NCI-H1436 treated with DMSO at 0.1 percent for 48 hours (cell line): ENCODE measurements around the gene STARD3.
A peak's percentile ranks its signal among the peaks of the same experiment; 100 is the strongest.

Experiments
- DNase-seq: peaks from one replicate; lab custom pipeline; 2025; lab: John Stamatoyannopoulos, UW

Gene STARD3

GRCh38 chr17:39604911-39605491, 31.9 kb upstream of the STARD3 start:
- no peak for DNase-seq

- DNase-seq: no peak
Observed at GRCh38 chr17:39605492-39606433, 31.2 kb upstream of the STARD3 start.

- DNase-seq: no peak
Observed at GRCh38 chr17:39606434-39607056, 30.4 kb upstream of the STARD3 start.

- DNase-seq: no peak
Observed at GRCh38 chr17:39607057-39607850, 29.7 kb upstream of the STARD3 start.

- no peak for DNase-seq
Observed at GRCh38 chr17:39607851-39608130, 29.2 kb upstream of the STARD3 start, which contains the start of gene NEUROD2. NEUROD2 (minus strand) TSS chr17:39607920; CDS start chr17:39606599, 1,321 bp downstream.

- DNase-seq: no peak
Observed at GRCh38 chr17:39608142-39608981, 28.6 kb upstream of the STARD3 start.

- no peak for DNase-seq
Observed at GRCh38 chr17:39609416-39610025, 27.4 kb upstream of the STARD3 start.

- DNase-seq: no peak
Observed at GRCh38 chr17:39611401-39612112, 25.4 kb upstream of the STARD3 start.

GRCh38 chr17:39612291-39612894, 24.6 kb upstream of the STARD3 start:
- no peak for DNase-seq

GRCh38 chr17:39612935-39613464, 23.9 kb upstream of the STARD3 start:
- no peak for DNase-seq

- no peak for DNase-seq
Observed at GRCh38 chr17:39614545-39615157, 22.3 kb upstream of the STARD3 start.

- no peak for DNase-seq
Observed at GRCh38 chr17:39615434-39615833, 21.5 kb upstream of the STARD3 start.

GRCh38 chr17:39617100-39617445, 19.9 kb upstream of the STARD3 start:
- DNase-seq: no peak

GRCh38 chr17:39617446-39618245, 19.3 kb upstream of the STARD3 start:
- DNase-seq: peak; percentile 60

GRCh38 chr17:39618246-39618913, 18.6 kb upstream of the STARD3 start:
- no peak for DNase-seq

GRCh38 chr17:39618956-39619785, 17.8 kb upstream of the STARD3 start:
- peak; percentile 20 for DNase-seq

GRCh38 chr17:39619786-39620101, 17.2 kb upstream of the STARD3 start:
- DNase-seq: no peak
